Stimulated activated CD4-positive, alpha-beta T cell treated with anti-CD3 and anti-CD28 coated beads, Interleukin-15, amount 100 ng/mL, for 1 hour (primary cell): ENCODE results near the gene ATP2A3.
A peak's percentile ranks its signal among the peaks of the same experiment; 100 is the strongest.

Source experiments
- DNase-seq, 2 donors: peaks; one replicate each; pipeline ENCODE4 v3.0.0-alpha.2; 2020; ENCODE audit warnings: low read depth in 1 of 2, low spot score in 1 of 2

The ATP2A3 gene

GRCh38 chr17:3964203-3965117 lies at the start of gene ATP2A3:
TSS of gene ATP2A3 (minus strand) at chr17:3964437. CDS start at chr17:3964291, 146 bp downstream.
- DNase-seq, result peak; percentile 45 to 59

GRCh38 chr17:4010754-4011153 lies 46.5 kb upstream of the ATP2A3 start:
- no peak for DNase-seq

DNA sequence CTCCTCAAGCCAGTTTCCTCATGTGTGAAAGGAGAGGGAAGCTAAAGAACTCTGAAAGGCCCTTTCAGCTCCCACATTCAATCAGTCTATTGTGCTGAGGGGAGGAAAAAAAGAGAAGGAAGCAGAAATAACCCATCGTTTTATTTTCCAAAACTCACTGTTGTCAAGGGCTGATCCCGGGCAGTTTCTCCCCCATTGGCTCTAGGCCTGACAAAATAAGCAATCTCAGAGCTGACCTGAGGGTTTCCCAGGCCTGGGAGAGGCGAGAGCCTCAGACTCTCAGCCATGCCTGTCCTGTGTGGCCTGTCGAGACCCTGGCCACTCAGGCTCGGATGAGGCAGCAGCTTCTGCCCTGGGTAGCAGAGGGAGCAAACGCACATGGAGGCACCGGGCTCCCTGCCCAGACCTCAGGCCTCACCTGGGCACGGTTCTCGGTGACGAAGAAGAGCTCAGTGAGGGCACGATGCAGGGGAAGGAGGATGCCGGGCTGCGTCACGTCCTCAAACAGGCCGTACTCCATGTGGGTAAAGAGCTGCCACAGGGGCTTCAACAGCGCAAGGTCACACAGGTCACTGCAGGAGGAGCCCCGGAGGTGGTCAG lies 45.0 kb upstream of the ATP2A3 start:
- no peak for DNase-seq

DNA sequence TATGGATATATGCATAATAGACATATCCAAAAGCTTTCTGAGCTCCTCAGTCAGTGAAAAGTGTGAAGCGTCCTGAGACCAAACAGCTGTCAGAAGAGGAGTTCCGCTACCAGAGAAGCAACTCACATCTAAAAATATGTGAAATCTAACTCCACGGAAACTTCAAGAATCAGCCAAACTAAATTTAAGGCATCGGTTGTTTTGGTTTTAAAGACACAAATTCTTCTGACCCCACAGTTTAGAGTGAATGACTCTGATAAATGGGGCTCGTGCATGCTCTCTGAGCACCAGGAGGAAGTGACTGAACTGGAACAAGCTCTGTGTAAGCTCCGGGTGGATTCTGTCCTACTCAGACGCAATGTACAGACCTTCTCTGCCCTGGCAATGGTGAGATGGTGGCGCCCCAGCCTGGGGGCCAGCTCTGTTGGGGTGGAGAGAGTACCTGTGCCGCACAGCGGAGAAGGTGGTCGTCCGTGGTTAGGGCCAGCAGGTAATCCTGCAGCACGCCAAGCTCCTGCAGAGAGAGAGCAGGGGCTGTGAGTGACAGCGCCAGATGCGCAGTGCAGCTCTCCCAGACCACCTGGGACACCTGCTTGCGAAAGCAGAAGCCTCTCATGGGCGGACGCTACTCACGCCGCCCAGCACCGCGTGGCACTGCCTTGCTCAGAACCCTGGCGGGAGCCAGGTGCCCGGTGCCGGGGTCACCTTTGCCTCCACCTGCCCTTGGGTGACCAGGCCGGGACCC lies 44.4 kb upstream of the ATP2A3 start:
- DNase-seq, result no peak

DNA sequence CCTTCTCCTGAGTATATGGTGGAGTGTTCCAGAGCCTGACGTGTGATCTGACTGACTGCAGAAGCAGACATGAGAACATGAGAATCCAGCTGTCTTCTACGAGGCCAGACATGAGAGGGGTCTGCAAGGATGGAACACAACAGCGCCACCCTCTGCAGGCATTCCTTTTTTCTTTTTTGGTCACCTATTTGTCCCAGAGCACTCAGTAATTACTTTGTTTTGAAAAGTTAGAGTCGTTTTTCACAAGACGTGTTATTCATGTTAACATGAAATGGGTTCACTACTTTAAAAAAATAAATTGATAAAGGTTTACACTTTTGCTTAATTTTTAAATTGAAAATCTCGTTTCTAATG lies 43.8 kb upstream of the ATP2A3 start:
- DNase-seq, result no peak

- DNase-seq, result no peak
Measured at GRCh38 chr17:4007346-4008081, 43.3 kb upstream of the ATP2A3 start.

DNA sequence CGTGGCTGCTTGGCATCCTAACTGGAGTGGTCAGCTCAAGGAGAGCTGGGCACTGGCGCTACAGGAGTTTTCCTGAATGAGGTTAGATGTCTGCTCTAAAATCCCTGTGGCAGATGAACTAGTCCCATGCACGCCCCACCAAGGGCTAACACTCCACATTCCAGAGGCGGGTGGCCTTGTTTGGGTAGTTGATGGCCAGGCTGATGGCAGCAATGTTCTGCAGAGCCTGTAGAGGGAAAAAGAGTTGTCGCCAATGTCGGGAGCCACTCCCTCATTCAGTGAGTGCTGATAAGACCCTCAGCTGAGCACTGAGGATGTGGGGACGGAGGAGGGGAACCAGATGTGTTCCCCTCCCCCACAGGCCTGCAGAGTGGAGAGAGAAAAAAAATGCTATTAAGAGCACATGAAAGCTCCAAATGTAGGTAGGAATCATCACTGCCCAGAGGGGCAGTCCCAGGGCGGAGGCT lies 42.5 kb upstream of the ATP2A3 start:
- no peak for DNase-seq

GRCh38 chr17:4006165-4006589 lies 41.9 kb upstream of the ATP2A3 start:
- DNase-seq, result no peak

GRCh38 chr17:4005296-4006164 lies 41.3 kb upstream of the ATP2A3 start:
- no peak for DNase-seq

DNA sequence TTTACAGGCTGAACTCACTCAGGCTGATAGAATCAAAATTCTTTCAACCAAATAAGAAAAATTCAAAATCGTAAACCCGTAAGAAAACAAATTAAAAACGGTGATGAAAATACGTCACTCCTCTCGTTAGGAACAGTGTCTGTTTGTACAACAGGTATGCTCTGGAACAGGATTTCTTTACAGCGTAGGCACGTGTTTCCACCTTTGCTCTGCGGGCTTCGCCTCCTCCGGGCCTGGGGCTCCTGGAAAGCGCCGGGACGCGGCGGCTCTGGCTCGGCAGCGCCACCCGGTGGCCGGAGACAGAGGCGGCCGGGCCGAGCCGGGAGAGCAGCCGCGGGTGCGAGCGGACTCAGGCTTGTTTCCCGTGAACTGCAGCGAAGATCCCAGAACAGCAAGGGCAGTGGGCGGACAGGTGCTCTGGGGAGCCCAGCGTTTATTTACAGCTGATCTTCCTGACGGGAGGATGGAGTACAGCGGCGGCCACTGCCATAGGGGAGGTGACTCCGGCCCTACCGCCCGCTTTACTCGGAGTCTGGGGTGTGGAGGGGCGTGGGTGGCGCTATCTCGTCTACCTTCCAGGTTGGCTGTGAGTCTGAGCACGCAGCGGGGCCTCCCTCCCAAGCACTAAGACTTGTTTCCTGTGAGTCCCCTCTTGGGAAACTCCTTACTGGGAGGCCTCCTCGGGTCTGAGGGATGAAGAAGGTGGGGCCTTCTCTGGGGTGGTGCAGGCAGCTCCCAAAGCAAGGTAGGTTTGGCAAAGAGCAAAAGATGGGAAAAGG lies 40.5 kb upstream of the ATP2A3 start:
- DNase-seq, result peak; percentile 22 to 48

GRCh38 chr17:4003501-4004421 lies 39.5 kb upstream of the ATP2A3 start:
- DNase-seq, result no peak

GRCh38 chr17:4003131-4003500 lies 38.9 kb upstream of the ATP2A3 start:
- no peak for DNase-seq

DNA sequence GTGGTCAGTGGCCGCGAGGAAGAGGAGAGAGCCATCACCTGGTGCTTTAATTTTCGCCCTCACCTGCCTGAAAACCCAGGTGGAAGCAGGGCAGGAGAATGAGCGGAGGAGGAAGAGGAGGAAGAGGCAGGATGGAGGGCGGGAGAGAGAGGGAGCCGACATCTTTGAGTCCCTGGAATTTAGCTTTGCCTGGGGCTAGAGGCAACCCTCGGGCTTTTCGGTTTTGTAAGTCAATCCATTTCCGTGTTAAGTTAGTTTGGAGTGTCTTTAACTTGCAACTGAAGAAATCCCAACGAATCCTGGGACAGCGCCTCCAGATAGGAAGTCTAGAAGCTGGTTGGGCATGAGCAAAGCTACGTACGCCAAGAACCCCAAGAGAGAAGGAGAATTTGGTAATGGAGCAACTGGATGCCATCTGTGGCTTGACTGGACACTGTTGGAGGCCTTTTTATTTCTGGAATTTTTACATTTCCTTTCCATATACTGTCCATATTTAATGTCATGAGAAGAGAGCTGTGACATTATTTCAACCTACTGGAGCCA lies 36.9 kb upstream of the ATP2A3 start:
- no peak for DNase-seq

GRCh38 chr17:3998436-3998835 lies 34.2 kb upstream of the ATP2A3 start:
- no peak for DNase-seq

DNA sequence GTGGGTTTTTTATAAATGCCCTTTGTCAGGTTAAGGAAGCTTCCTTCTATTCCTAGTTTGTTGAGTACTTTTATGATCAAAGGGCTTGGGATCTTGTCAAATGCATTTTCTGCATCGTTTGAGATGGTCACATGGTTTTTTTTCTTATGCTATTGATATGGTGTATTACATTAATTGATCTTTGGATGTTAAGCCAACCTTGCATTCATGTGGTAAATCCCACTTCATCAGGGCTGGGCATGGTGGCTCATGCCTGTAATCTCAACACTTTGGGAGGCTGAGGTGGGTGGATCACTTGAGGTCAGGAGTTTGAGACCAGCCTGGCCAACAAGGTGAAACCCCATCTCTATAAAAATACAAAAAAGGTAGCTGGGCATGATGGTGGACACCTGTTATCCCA lies 30.8 kb upstream of the ATP2A3 start:
- no peak for DNase-seq

GRCh38 chr17:3994221-3994576 lies 30.0 kb upstream of the ATP2A3 start:
- DNase-seq, result no peak

DNA sequence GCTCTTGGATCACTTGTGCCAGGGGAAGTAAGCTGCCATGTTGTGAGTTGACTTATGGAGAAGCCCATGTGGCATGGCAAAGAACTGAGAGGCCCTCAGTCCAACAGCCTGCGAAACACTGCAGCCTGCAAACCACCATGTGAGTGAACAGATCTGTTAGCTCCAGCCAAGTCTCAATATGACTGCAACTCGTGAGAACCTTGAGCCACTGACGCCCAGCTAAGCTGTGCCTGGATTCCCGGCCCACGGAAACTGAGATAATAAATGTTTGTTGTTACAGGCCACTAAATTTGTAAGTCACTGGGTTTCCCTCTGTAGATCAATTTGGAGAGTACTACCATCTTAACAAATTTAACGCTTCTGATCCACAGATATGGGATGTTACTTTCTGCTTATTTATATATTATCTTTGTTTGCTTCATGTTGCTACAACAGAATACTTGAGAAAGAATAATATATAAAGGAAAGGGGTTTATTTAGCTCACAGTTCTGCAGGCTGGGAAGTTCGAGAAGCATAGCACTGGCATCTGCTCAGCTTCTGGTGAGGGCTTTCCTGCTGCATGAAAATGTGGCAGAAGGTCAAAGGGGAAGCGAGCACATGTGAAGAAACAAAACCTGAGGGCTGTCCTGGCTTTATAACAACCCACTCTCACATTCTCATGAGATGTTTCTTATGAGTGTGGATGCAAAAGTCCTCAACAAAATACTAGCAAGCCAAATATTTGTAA lies 29.4 kb upstream of the ATP2A3 start:
- no peak for DNase-seq

- DNase-seq, result no peak
Measured at GRCh38 chr17:3992370-3992769, 28.1 kb upstream of the ATP2A3 start.
